GM23248 (cell line): ENCODE results near the gene FAM83G.
"Not testable (repeated sequence)": the region's sequence is repeated elsewhere in the genome, so short reads cannot be mapped to it uniquely, and the experiment has no call there.

ENCODE experiments used
- EZH2 ChIP-seq: fragments of 200-600 bp; sonication (generic); IDR thresholded peaks from 2 replicates; pipeline ENCODE4 v1.6.1; 2018; ENCODE audit warnings: antibody characterized with exemption, mild to moderate bottlenecking; ENCODE audit not compliant: insufficient read depth, poor library complexity, severe bottlenecking
- EZH2phosphoT487 ChIP-seq: fragments of 200-600 bp; sonication (generic); IDR thresholded peaks from 2 replicates; pipeline ENCODE4 v1.6.1; 2018; ENCODE audit warnings: antibody characterized with exemption, moderate library complexity, mild to moderate bottlenecking, low read depth; ENCODE audit not compliant: insufficient read depth

DNA sequence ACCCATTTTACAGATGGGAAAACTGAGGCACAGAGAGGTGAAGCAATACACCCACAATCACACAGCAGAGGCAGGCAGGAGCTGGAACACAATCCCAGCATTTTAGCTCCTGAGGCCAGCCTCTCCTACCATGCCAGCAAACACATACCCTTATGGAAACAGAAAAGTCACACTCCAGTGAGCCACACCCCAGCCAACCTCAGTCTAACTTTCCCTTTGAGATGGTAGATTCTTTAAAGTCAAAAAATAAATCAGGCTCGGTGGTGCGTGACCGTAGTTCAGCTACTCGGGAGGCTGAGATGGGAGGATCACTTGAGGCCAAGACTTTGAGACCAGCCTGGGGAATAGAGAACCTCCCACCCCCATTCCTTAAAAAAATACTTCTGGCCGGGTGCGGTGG, 31.6 kb upstream of the FAM83G start:
- TF ChIP-seq EZH2phosphoT487, EZH2: not testable (repeated sequence)
